ENCODE results near the gene CELSR1.
"Not testable (repeated sequence)": the region's sequence is repeated elsewhere in the genome, so short reads cannot be mapped to it uniquely, and the experiment has no call there.

CELSR1 gene

DNA sequence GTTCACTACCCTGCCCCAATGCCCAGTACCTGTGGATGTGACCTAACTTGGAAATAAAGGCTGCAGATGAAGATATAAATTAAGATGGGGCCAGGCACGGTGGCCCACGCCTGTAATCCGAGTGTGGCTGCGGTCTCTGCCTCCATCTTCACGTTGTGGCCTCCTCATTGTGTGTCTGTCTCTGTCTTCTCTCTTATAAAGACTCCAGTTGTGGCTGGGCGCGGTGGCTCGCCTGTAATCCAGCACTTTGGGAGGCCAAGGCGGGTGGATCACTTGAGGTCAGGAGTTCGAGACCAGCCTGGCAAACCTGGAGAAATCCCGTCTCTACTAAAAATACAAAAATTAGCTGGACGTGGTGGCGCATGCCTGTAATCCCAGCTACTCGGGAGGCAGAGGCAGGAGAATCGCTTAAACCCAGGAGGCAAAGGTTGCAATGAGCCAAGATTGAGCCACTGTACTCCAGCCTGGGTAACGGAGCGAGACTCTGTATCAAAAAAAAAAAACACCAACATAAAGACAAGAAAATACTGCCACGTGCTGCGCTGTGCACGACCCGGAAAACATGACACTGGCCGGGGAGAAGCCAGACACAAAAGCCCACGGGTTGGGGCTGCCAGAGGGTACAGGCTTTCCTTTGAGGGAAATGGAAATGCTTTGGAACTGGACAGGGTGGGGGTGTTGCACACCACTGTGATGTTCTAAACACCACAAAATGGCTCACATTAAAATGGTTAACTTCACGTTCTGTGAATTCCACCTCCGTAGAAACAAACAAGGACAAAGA, 18.7 kb downstream of the CELSR1 start:
- Histone ChIP-seq H3K27ac (ENCODE audit: low read depth, low read length) (no peak overlapping the region), H3K4me3 (ENCODE audit: low read depth in 1 of 2, low read length in 2 of 2) (no peak overlapping the region), H3K4me1 (ENCODE audit: control insufficient read depth in 1 of 2, insufficient read depth in 2 of 2, low read length in 2 of 2) (no peaks in the 10 kb centered on the region), H3K36me3 (ENCODE audit: control insufficient read depth in 1 of 2, insufficient read depth in 2 of 2, low read length in 2 of 2) (no peaks in the 10 kb centered on the region), H3K9me3 (ENCODE audit: control insufficient read depth in 1 of 2, low read length in 2 of 2) (no peaks in the 10 kb centered on the region), H3K27me3 (ENCODE audit: control insufficient read depth in 1 of 2, insufficient read depth in 2 of 2, low read length in 2 of 2) (peaks cover 0 to 6% of the 10 kb centered on the region in 2 donors), H3K9ac (ENCODE audit: low read depth in 1 of 2, low read length in 2 of 2) (no peak overlapping the region)

GRCh38 chr22:46518038-46518437, 19.4 kb downstream of the CELSR1 start:
- H3K9me3 ChIP-seq (ENCODE audit: control insufficient read depth in 1 of 2, low read length in 2 of 2) = no peaks in the 10 kb centered on the region
- no peaks in the 10 kb centered on the region for H3K36me3 ChIP-seq (ENCODE audit: control insufficient read depth in 1 of 2, insufficient read depth in 2 of 2, low read length in 2 of 2)
- peaks cover 0 to 4% of the 10 kb centered on the region in 2 donors for H3K27me3 ChIP-seq (ENCODE audit: control insufficient read depth in 1 of 2, insufficient read depth in 2 of 2, low read length in 2 of 2)
- H3K4me3 ChIP-seq (ENCODE audit: low read depth in 1 of 2, low read length in 2 of 2) = no peak overlapping the region
- no peak overlapping the region for H3K9ac ChIP-seq (ENCODE audit: low read depth in 1 of 2, low read length in 2 of 2)
- no peak overlapping the region for H3K27ac ChIP-seq (ENCODE audit: low read depth, low read length)
- no peaks in the 10 kb centered on the region for H3K4me1 ChIP-seq (ENCODE audit: control insufficient read depth in 1 of 2, insufficient read depth in 2 of 2, low read length in 2 of 2)

DNA sequence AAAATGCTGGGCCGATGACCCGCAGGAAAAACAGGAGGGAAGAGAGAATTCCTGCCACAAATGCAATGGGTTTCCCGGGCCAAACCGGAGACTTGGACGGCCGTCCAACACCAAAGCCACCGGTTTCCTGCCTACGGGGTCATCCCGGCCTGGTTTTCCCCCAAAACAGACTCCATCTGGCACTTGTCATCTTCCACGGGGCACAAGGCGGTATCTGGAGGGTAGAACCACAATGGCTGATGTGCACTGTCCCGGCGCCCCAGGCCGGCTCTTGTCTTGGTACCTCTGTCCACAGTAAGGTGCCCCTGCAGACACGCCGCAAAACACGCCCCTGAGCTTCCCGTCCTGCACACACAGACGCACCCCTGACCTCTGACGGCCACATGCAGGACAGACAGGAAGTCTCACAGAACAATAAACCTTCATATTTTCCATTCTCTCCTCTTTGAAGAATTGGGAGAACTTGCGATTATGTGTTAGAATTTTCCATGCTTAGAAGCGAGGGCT, 20.1 kb downstream of the CELSR1 start:
- Histone ChIP-seq H3K4me3 (ENCODE audit: low read depth in 1 of 2, low read length in 2 of 2) (no peak overlapping the region), H3K4me1 (ENCODE audit: control insufficient read depth in 1 of 2, insufficient read depth in 2 of 2, low read length in 2 of 2) (no peaks in the 10 kb centered on the region), H3K9me3 (ENCODE audit: control insufficient read depth in 1 of 2, low read length in 2 of 2) (no peaks in the 10 kb centered on the region), H3K27me3 (ENCODE audit: control insufficient read depth in 1 of 2, insufficient read depth in 2 of 2, low read length in 2 of 2) (peaks cover 0 to 4% of the 10 kb centered on the region in 2 donors), H3K9ac (ENCODE audit: low read depth in 1 of 2, low read length in 2 of 2) (no peak overlapping the region), H3K27ac (ENCODE audit: low read depth, low read length) (no peak overlapping the region), H3K36me3 (ENCODE audit: control insufficient read depth in 1 of 2, insufficient read depth in 2 of 2, low read length in 2 of 2) (no peaks in the 10 kb centered on the region)

DNA sequence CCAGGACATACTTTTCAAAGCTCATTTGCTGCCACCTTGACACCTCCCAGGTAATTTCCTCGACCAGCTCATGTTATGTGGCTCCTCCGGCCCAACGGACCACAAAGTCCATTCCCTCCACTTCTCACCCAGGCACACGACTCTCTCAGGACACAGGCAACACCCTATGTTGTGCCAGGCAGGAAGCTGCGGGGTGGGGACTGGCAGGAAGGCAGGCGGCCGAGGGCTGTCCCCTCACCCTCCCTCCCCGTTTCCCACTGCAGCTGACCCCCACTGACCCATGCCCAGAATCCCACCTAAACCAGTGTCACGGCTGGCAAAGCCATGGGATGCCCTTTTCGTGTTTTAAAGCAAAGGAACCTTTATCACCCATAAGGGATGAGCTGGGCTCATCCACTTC, 20.8 kb downstream of the CELSR1 start:
- Histone ChIP-seq H3K36me3 (ENCODE audit: control insufficient read depth in 1 of 2, insufficient read depth in 2 of 2, low read length in 2 of 2) (no peaks in the 10 kb centered on the region), H3K4me3 (ENCODE audit: low read depth in 1 of 2, low read length in 2 of 2) (no peak overlapping the region), H3K4me1 (ENCODE audit: control insufficient read depth in 1 of 2, insufficient read depth in 2 of 2, low read length in 2 of 2) (no peaks in the 10 kb centered on the region), H3K9ac (ENCODE audit: low read depth in 1 of 2, low read length in 2 of 2) (no peak overlapping the region), H3K27me3 (ENCODE audit: control insufficient read depth in 1 of 2, insufficient read depth in 2 of 2, low read length in 2 of 2) (no peaks in the 10 kb centered on the region), H3K9me3 (ENCODE audit: control insufficient read depth in 1 of 2, low read length in 2 of 2) (no peaks in the 10 kb centered on the region), H3K27ac (ENCODE audit: low read depth, low read length) (no peak overlapping the region)

DNA sequence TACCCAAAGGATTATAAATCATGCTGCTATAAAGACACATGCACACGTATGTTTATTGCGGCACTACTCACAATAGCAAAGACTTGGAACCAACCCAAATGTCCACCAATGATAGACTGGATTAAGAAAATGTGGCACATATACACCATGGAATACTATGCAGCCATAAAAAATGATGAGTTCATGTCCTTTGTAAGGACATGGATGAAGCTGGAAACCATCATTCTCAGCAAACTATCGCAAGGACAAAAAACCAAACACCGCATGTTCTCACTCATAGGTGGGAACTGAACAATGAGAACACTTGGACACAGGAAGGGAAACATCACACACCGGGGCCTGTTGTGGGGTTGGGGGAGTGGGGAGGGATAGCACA, 21.3 kb downstream of the CELSR1 start:
- not testable (repeated sequence) for H3K4me1 ChIP-seq (ENCODE audit: control insufficient read depth in 1 of 2, insufficient read depth in 2 of 2, low read length in 2 of 2)

DNA sequence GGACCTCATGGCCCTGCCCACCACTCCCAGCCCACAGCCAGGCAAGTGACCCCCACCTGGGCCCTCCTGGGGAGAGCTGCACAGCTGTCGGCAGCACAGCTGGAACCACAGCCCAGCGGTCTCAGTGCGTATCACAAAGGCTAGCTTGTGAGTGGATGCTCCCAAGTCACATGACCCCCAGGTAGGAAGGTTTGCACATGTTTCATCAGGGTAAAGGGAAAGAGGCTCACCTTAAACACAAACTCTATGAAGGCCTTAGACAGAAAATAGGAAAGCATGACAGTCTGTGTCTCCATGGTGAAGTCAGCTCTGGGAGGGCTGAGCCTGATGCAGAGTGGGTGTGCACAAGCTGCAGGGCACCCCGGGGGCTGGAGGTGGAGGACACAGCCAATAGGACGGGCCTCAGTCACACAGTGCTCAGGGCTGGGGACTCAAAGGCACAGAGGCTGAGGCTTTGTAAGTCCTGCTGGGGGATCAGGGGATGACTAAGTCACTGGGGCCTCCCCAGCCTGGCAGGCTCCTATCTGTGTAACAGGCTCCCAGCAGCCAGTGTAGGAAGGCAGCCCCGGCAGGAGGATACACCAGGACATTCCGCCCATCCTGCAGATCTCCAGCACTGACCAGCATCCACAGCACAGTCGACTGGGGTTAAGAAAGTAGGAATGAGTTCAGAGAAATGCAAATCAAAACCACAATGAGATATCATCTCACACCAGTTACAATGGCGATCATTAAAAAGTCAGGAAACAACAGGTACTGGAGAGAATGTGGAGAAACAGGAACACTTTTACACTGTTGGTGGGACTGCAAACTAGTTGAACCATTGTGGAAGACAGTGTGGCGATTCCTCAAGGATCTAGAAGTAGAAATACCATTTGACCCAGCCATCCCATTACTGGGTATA, 22.0 kb downstream of the CELSR1 start:
- H3K36me3 ChIP-seq (ENCODE audit: control insufficient read depth in 1 of 2, insufficient read depth in 2 of 2, low read length in 2 of 2) = no peaks in the 10 kb centered on the region
- H3K4me3 ChIP-seq (ENCODE audit: low read depth in 1 of 2, low read length in 2 of 2) = no peak overlapping the region
- no peak overlapping the region for H3K27ac ChIP-seq (ENCODE audit: low read depth, low read length)
- no peaks in the 10 kb centered on the region for H3K4me1 ChIP-seq (ENCODE audit: control insufficient read depth in 1 of 2, insufficient read depth in 2 of 2, low read length in 2 of 2)
- no peaks in the 10 kb centered on the region for H3K9me3 ChIP-seq (ENCODE audit: control insufficient read depth in 1 of 2, low read length in 2 of 2)
- no peaks in the 10 kb centered on the region for H3K27me3 ChIP-seq (ENCODE audit: control insufficient read depth in 1 of 2, insufficient read depth in 2 of 2, low read length in 2 of 2)
- no peak overlapping the region for H3K9ac ChIP-seq (ENCODE audit: low read depth in 1 of 2, low read length in 2 of 2)

More for the DNA sequence above, 21.3 kb downstream of the CELSR1 start:
- not testable (repeated sequence) for H3K9me3 ChIP-seq (ENCODE audit: control insufficient read depth in 1 of 2, low read length in 2 of 2); H3K27ac ChIP-seq (ENCODE audit: low read depth, low read length); H3K9ac ChIP-seq (ENCODE audit: low read depth in 1 of 2, low read length in 2 of 2); H3K4me3 ChIP-seq (ENCODE audit: low read depth in 1 of 2, low read length in 2 of 2); H3K27me3 ChIP-seq (ENCODE audit: control insufficient read depth in 1 of 2, insufficient read depth in 2 of 2, low read length in 2 of 2); H3K36me3 ChIP-seq (ENCODE audit: control insufficient read depth in 1 of 2, insufficient read depth in 2 of 2, low read length in 2 of 2)

DNA sequence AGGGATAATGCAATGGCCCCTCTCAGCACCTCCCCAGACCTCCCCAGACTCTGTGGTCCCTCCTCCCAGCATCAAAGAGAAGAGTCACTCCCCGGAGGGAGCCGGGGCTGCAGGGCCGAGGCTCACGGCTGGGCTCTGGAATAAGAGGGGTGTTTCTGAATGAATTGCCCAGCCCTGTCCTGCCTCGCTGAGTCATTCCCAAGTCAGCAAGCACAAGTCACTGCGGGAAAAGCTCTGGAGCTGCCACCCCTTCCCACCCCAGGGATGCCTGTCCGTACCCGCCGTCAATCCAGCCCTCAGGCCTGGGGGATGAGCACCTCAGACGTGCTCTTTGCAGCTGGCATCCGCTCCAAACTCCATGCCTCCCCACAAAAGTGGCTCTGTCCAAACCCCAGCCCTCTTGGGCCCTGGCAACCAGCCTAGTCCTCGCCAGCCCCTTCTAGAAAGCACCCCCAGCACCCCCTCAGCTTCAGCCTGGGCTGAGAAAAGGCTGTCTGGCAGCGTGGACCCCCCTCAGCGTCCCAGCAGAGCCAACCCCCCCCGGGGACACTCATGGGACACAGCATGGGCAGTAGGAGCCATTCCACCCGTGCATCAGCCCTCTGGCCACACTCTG, 22.7 kb downstream of the CELSR1 start:
- Histone ChIP-seq H3K4me3 (ENCODE audit: low read depth in 1 of 2, low read length in 2 of 2) (no peak overlapping the region), H3K27ac (ENCODE audit: low read depth, low read length) (no peak overlapping the region)

DNA sequence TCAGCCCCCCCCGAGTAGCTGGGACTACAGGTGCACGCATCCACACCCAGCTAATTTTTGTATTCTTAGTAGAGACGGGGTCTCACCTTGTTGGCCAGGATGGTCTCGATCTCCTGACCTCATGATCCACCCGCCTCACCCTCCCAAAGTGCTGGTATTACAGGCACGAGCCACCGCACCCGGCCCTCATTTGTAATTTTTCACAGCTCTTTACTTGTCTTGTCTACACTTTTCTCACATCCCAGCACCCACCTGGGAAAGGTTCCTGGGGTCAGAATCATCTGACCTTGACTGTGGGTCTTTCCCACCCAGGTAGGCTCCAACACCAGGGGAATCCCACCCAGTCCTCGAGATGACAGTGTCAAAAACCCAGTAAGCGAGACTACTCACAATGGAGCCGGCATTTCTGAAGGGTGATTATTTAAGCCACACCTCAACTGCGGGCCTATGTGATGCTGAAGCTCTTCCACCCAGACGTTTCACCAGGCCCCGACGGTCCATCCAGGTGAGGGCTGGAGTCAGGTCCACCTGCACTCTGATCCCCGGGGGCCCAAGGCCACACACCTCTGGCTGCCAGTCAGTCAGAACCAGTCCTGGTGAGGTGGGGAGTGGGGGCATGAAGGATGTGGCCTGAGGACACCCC, 23.4 kb downstream of the CELSR1 start:
- no peaks in the 10 kb centered on the region for H3K9me3 ChIP-seq (ENCODE audit: control insufficient read depth in 1 of 2, low read length in 2 of 2)
- H3K27ac ChIP-seq (ENCODE audit: low read depth, low read length) = no peak overlapping the region
- no peaks in the 10 kb centered on the region for H3K4me1 ChIP-seq (ENCODE audit: control insufficient read depth in 1 of 2, insufficient read depth in 2 of 2, low read length in 2 of 2)
- no peak overlapping the region for H3K9ac ChIP-seq (ENCODE audit: low read depth in 1 of 2, low read length in 2 of 2)
- H3K4me3 ChIP-seq (ENCODE audit: low read depth in 1 of 2, low read length in 2 of 2) = no peak overlapping the region
- H3K27me3 ChIP-seq (ENCODE audit: control insufficient read depth in 1 of 2, insufficient read depth in 2 of 2, low read length in 2 of 2) = peaks cover 0 to 2% of the 10 kb centered on the region in 2 donors
- no peaks in the 10 kb centered on the region for H3K36me3 ChIP-seq (ENCODE audit: control insufficient read depth in 1 of 2, insufficient read depth in 2 of 2, low read length in 2 of 2)

More for the DNA sequence above, 22.7 kb downstream of the CELSR1 start:
- Histone ChIP-seq H3K9ac (ENCODE audit: low read depth in 1 of 2, low read length in 2 of 2) (no peak overlapping the region), H3K36me3 (ENCODE audit: control insufficient read depth in 1 of 2, insufficient read depth in 2 of 2, low read length in 2 of 2) (no peaks in the 10 kb centered on the region), H3K9me3 (ENCODE audit: control insufficient read depth in 1 of 2, low read length in 2 of 2) (no peaks in the 10 kb centered on the region), H3K4me1 (ENCODE audit: control insufficient read depth in 1 of 2, insufficient read depth in 2 of 2, low read length in 2 of 2) (no peaks in the 10 kb centered on the region), H3K27me3 (ENCODE audit: control insufficient read depth in 1 of 2, insufficient read depth in 2 of 2, low read length in 2 of 2) (no peaks in the 10 kb centered on the region)

- H3K4me3 ChIP-seq (ENCODE audit: low read depth in 1 of 2, low read length in 2 of 2) = no peak overlapping the region
- H3K4me1 ChIP-seq (ENCODE audit: control insufficient read depth in 1 of 2, insufficient read depth in 2 of 2, low read length in 2 of 2) = no peaks in the 10 kb centered on the region
- H3K9ac ChIP-seq (ENCODE audit: low read depth in 1 of 2, low read length in 2 of 2) = no peak overlapping the region
- peaks cover 0 to 2% of the 10 kb centered on the region in 2 donors for H3K27me3 ChIP-seq (ENCODE audit: control insufficient read depth in 1 of 2, insufficient read depth in 2 of 2, low read length in 2 of 2)
- no peak overlapping the region for H3K27ac ChIP-seq (ENCODE audit: low read depth, low read length)
- H3K36me3 ChIP-seq (ENCODE audit: control insufficient read depth in 1 of 2, insufficient read depth in 2 of 2, low read length in 2 of 2) = no peaks in the 10 kb centered on the region
- no peaks in the 10 kb centered on the region for H3K9me3 ChIP-seq (ENCODE audit: control insufficient read depth in 1 of 2, low read length in 2 of 2)
Measured at GRCh38 chr22:46512683-46513082, 24.7 kb downstream of the CELSR1 start.
